Chondrocyte (in vitro differentiated cells): ENCODE measurements around the gene POU3F1. TPM values are rescaled to one million over a fixed set of nuclear protein-coding genes. Genes with fewer than 3 reads are reported as not detected.

Source experiments
- DNase-seq: peaks from one replicate; pipeline ENCODE4 v3.0.0; 2021; ENCODE audit warnings: mixed read lengths, low spot score
- H3K27ac Mint-ChIP-seq: one replicate; pipeline ENCODE4 v1.8.0; 2021; ENCODE audit warnings: mild to moderate bottlenecking, moderate library complexity, mixed read lengths; ENCODE audit not compliant: unreplicated experiment
- H3K27me3 Mint-ChIP-seq: 2 replicates; pipeline ENCODE4 v1.8.0; 2021; ENCODE audit warnings: low read depth, mixed read lengths
- H3K36me3 Mint-ChIP-seq: 2 replicates; pipeline ENCODE4 v1.8.0; 2021; ENCODE audit warnings: low read depth, mixed read lengths
- H3K4me1 Mint-ChIP-seq: 2 replicates; pipeline ENCODE4 v1.8.0; 2021; ENCODE audit warnings: low read depth, mild to moderate bottlenecking, mixed read lengths
- H3K4me3 Mint-ChIP-seq: one replicate; pipeline ENCODE4 v1.8.0; 2021; ENCODE audit warnings: mild to moderate bottlenecking, moderate library complexity, mixed read lengths; ENCODE audit not compliant: unreplicated experiment
- H3K9me3 Mint-ChIP-seq: 2 replicates; pipeline ENCODE4 v1.8.0; 2021; ENCODE audit warnings: low read depth, mixed read lengths
- total RNA-seq: library from RNA; stranded (reverse); gene quantifications from 3 replicates; pipeline ENCODE4 v1.2.1, GENCODE V29; 2021
- TF ChIP-seq, protein P1 (sequence below): fragments of 200-600 bp; sonication (generic); IDR thresholded peaks from 2 replicates; pipeline ENCODE4 v1.5.0; 2021; ENCODE audit warnings: antibody characterized with exemption, mild to moderate bottlenecking, moderate library complexity

POU3F1 gene
- total RNA-seq, 1 donor from 2014 or later: 1.6 TPM

DNA sequence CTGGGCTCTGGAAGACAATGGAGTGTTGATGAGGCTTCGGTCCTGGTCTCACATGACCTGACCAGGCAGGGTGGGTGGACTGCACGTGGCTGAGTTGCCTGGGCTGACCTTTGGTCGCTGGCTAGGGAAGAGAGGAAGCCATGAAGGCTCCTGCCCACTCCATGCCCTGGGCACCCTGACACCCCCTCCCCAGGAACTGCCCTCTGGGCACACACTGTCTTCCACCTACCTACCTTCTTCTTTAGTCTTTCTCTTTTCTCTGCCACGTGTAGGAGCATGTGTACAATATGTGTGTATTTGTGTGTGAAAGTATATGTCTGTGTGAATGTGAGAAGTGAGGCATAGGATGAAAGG is 15.1 kb downstream of the POU3F1 start:
- Mint-ChIP-seq H3K27ac (no peak overlapping the region), H3K4me3 (no peak overlapping the region), H3K36me3 (peaks cover 2% of the 10 kb centered on the region), H3K9me3 (no peaks in the 10 kb centered on the region), H3K27me3 (no peaks in the 10 kb centered on the region), H3K4me1 (peaks cover 28% of the 10 kb centered on the region)
- no peak for DNase-seq
- TF ChIP-seq, protein P1, sequence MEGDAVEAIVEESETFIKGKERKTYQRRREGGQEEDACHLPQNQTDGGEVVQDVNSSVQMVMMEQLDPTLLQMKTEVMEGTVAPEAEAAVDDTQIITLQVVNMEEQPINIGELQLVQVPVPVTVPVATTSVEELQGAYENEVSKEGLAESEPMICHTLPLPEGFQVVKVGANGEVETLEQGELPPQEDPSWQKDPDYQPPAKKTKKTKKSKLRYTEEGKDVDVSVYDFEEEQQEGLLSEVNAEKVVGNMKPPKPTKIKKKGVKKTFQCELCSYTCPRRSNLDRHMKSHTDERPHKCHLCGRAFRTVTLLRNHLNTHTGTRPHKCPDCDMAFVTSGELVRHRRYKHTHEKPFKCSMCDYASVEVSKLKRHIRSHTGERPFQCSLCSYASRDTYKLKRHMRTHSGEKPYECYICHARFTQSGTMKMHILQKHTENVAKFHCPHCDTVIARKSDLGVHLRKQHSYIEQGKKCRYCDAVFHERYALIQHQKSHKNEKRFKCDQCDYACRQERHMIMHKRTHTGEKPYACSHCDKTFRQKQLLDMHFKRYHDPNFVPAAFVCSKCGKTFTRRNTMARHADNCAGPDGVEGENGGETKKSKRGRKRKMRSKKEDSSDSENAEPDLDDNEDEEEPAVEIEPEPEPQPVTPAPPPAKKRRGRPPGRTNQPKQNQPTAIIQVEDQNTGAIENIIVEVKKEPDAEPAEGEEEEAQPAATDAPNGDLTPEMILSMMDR: no peak

DNA sequence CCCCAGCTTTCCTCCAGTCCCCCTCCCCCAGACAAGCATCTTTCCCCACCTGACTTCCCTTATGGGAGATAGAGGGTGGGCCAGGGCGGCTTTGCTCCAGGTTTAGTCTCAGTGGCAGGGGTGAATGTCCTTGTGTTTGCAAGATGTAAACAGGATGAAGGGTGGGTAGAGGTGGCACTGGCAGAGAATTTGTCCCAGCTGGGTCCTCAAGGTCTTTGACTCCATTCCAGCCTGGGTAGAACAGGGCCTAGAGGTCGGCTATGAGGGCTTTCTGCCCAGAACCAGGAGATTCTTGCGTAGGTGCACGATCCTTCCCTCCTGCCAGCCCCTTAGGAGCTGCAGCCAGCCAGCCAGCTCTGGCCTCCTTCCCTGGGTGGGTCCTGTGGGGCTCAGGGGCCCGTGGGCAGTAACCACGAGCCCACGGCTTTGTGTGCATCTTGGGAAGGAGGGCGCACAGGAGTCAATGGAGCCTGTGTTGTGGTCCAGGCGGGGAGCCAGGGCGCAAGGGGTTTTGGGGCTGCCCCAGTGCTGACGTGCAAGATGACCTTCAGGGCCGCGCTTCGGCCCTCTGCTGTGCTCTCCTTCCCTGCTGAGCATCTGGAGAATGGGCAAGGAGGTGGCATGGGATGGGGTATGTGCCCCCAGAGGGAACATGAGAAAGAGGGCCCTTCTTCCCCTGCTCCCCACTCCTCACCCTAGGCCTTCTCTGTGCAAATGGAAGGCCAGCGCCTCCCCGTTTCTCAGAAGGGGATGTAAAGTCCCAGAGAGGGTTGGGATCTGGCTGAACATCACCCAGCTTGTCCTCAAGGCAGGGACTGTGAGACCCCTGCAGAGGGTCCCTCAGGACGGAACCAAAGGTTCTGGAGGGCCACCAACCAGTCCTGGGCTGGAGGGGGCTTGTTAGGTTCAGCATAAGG is 15.7 kb downstream of the POU3F1 start:
- peaks cover under 1% of the 10 kb centered on the region for H3K36me3 Mint-ChIP-seq
- peak overlapping the region; percentile 74 for H3K27ac Mint-ChIP-seq
- DNase-seq: no peak
- peak overlapping the region; percentile 49 for H3K4me3 Mint-ChIP-seq
- no peaks in the 10 kb centered on the region for H3K9me3 Mint-ChIP-seq
- TF ChIP-seq, protein P1: no peak
- peaks cover 29% of the 10 kb centered on the region for H3K4me1 Mint-ChIP-seq
- H3K27me3 Mint-ChIP-seq: no peaks in the 10 kb centered on the region

DNA sequence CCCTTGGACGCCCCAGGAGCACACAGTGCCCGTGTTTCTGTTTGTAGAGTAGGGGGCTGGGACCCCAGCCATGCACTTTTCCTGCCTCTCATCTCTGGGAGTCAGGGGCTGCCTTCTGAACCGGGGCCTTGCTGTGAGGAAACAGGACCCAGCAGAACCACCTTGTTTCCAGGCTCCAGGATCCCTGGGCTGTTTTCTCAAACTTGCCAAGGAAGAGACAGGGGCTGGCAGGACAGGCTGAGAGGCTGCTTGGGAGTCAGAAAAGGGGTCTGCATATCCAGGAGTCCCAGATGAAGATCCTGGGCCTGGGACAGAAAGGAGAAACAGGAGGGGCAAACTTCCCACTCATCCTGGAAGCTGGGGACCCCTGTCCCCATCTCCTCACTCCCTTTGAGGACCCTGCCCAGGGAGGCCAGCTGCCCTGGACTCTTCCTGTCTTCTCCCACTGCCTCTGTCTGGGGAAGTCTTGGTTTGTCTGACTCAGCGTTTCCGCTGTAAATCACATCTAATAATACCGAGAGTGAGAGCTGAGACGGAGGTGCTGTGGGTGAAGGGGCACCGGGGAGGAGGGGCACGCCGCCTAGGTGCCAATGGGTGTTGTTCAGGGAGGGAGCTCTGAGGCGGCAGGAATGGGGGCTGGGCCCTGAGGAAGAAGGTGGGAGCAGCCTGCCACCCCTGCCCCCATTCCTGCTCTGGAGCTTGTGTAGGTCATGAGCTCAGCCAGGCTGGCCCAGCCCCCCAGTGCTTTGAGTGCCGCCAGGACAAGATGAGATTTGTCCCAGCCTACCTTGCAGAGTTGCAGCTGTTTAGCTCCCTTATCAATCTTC is 16.7 kb downstream of the POU3F1 start:
- Mint-ChIP-seq H3K36me3 (peaks cover 4% of the 10 kb centered on the region), H3K4me1 (peaks cover 29% of the 10 kb centered on the region), H3K27me3 (no peaks in the 10 kb centered on the region), H3K4me3 (peak overlapping the region; percentile 49), H3K9me3 (no peaks in the 10 kb centered on the region), H3K27ac (peak overlapping the region; percentile 86)
- TF ChIP-seq, protein P1: no peak
- no peak for DNase-seq

DNA sequence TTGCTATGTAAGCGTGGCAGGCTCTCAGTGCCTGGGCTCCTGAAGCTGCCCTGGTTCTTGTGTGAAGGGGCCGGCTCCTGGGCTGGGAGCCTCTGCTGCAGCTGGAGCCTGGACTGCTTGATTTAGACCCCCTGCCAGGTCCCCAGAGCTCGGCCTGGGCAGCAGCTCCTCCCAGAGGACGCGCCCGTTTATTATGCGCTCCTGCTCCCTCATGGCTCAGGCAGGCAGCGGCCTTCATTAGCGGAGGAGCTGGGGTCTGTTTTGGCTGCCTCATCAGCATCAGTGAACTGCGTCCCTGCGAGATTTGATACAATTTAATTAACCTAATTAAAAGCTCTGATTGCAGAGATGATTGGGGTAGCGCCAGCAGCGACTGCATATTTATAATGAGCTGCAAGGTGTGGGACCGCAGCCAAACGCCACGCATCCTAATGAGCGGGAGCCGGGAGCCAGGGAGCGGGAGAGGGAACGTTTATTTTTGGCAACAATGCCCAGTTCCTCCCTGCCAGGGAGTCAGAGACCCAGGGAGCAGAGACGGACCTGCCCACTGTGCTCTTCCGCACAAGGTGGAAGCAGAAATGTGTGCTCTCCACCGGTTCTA is 17.4 kb downstream of the POU3F1 start:
- DNase-seq: no peak

More for the DNA sequence above, 17.4 kb downstream of the POU3F1 start:
- Mint-ChIP-seq H3K9me3 (no peaks in the 10 kb centered on the region), H3K4me3 (no peak overlapping the region), H3K4me1 (peaks cover 29% of the 10 kb centered on the region), H3K36me3 (peaks cover 5% of the 10 kb centered on the region), H3K27ac (peak overlapping the region; percentile 86), H3K27me3 (no peaks in the 10 kb centered on the region)
- TF ChIP-seq, protein P1: peak; percentile 24
